ENCODE results near the gene FKBP15.

Gene FKBP15

GRCh38 chr9:113148781-113149510, 72.1 kb downstream of the FKBP15 start:
- no peak for TF ChIP-seq CTCF (IDR thresholded peaks at IDR 0.05)

GRCh38 chr9:113148372-113148705, 72.7 kb downstream of the FKBP15 start:
- no peak for TF ChIP-seq CTCF (IDR thresholded peaks at IDR 0.05)

GRCh38 chr9:113143432-113144227, 77.4 kb downstream of the FKBP15 start:
- TF ChIP-seq CTCF (IDR thresholded peaks at IDR 0.05), result no peak

- TF ChIP-seq CTCF (IDR thresholded peaks at IDR 0.05), result no peak
These were observed 81.1 kb downstream of the FKBP15 start for GRCh38 chr9:113139953-113140352.

- TF ChIP-seq CTCF (IDR thresholded peaks at IDR 0.05), result no peak
These were observed 81.8 kb downstream of the FKBP15 start for GRCh38 chr9:113139225-113139829.

- no peak for TF ChIP-seq CTCF (IDR thresholded peaks at IDR 0.05)
These were observed 82.3 kb downstream of the FKBP15 start for GRCh38 chr9:113138760-113139159.

- TF ChIP-seq CTCF (IDR thresholded peaks at IDR 0.05), result no peak
These were observed 83.6 kb downstream of the FKBP15 start for GRCh38 chr9:113137196-113138168.

Measured in LNCAP (cell line).